ENCODE data around the gene DOK6. TPM values are rescaled to one million over a fixed set of nuclear protein-coding genes. Genes with fewer than 3 reads are reported as not detected.

The DOK6 gene
- total and polyA plus RNA-seq, 2 of the 13 experiments (the other 11 are each of a cell fraction or from before 2014, with no cell fraction given): 17.0 to 17.2 TPM

DNA sequence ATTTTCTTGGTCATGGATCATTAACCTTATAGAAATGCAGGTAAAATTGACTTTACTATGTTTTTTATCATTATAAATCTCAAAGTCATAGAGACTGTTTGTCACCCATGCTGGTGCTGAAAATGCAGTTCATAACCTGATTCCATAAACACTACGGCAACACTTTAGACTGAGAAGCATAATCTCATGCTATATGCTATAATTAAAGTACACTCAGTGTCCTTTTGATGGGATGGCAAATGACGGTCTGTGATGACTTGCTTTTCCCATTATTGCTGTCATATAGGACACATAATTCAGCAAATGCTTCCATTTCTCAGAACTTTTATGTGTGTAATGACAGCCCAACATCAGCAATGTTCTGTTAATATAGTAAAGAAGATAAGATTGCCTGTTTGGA is 384.1 kb downstream of the DOK6 start (continued):
- TF ChIP-seq THRA (CRISPR knock-in tag; IDR thresholded peaks at IDR 0.05; ENCODE audit: borderline replicate concordance) (no peak), TAF1 (CRISPR knock-in tag; IDR thresholded peaks at IDR 0.05) (no peak), RNF219 (CRISPR knock-in tag; IDR thresholded peaks at IDR 0.05) (no peak), U2AF2 (IDR thresholded peaks at IDR 0.05; ENCODE audit: low read depth, low read length) (no peak), GATA4 (IDR thresholded peaks at IDR 0.05; ENCODE audit: borderline replicate concordance, low read depth) (no peak)
- TF ChIP-seq, protein P1, sequence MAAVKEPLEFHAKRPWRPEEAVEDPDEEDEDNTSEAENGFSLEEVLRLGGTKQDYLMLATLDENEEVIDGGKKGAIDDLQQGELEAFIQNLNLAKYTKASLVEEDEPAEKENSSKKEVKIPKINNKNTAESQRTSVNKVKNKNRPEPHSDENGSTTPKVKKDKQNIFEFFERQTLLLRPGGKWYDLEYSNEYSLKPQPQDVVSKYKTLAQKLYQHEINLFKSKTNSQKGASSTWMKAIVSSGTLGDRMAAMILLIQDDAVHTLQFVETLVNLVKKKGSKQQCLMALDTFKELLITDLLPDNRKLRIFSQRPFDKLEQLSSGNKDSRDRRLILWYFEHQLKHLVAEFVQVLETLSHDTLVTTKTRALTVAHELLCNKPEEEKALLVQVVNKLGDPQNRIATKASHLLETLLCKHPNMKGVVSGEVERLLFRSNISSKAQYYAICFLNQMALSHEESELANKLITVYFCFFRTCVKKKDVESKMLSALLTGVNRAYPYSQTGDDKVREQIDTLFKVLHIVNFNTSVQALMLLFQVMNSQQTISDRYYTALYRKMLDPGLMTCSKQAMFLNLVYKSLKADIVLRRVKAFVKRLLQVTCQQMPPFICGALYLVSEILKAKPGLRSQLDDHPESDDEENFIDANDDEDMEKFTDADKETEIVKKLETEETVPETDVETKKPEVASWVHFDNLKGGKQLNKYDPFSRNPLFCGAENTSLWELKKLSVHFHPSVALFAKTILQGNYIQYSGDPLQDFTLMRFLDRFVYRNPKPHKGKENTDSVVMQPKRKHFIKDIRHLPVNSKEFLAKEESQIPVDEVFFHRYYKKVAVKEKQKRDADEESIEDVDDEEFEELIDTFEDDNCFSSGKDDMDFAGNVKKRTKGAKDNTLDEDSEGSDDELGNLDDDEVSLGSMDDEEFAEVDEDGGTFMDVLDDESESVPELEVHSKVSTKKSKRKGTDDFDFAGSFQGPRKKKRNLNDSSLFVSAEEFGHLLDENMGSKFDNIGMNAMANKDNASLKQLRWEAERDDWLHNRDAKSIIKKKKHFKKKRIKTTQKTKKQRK (IDR thresholded peaks at IDR 0.05; ENCODE audit: low read length): no peak
